ENCODE data around the gene SMG6.
A peak's percentile ranks its signal among the peaks of the same experiment; 100 is the strongest.
"Not testable (repeated sequence)": the region's sequence is repeated elsewhere in the genome, so short reads cannot be mapped to it uniquely, and the experiment has no call there.

SMG6 gene

DNA sequence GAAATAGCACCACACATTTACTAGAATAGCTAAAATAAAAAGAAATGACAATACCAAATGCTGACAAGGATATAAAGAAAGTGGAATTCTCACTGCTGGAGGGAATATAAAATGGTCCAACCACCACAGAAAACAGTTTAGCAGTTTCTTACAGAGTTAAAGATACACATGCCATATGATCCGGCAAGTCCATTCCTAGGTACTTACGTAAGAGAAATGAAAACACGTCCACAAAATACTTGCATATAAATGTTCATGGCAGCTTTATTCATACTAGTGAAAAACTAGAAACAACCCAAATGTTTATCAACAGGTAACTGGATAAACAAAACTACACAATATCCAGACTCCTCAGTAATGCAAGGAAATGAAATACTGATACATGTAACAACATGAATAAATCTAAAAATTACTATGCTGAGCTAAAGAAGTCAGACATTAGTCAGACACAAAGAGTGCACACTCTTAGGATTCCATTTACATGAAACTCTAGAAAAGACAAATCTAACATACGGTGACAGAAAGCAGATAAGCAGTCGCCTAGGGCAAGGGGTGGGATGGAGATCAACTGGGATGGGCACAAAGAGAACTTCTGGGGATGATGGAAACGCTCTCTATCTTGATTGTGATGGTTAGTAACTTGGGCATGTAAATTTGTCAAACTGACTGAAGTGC lies 76.4 kb downstream of the SMG6 start:
- no peak for DNase-seq

DNA sequence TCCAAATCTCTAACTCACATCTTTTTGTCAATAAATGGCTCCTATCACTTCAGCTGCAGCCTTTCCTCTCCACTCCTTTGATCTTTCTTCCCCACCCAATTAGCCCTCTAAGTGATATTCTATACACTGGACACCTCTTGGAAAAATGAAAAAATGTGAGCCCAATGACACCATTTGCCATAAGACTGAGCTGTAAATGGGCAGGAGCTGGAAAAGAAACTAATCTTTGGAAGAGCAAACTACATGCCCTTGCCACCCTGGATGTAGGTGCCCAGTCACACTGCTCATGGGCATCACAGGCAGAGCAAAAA lies 80.0 kb downstream of the SMG6 start:
- DNase-seq, result no peak

DNA sequence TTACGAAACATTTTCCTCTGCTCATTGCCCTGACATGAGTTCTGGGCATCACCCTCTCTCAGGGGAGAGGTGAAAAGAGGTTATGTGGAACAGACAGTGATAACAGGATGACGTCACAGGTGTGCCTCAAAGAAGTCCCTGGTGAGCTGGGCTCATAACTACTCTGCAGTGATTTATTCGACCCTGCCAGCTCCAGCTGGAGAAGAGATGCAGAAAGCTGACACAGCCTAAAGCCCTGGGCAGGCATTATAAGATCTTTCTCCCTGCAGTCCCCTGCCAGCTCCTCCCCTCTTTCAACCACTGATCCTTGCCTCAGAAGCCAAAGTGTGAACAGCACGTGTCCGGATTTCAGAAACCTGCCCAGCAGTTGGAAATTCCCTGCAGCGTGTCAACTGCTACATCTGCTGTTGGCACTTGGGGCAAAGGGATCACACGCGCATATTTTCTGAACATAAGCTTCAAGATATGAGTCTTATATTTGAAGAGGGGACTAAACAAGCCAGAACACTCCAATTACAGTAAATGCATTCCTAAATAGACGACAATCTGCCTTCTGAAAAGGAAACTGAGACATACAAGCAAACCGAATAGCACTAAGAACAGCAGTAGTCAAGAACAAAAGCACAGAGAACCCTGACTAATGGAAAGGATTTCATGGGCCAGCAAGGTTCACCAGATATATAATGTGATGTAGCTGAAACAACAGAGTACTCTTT lies 80.5 kb downstream of the SMG6 start:
- peak; percentile 82 for DNase-seq

DNA sequence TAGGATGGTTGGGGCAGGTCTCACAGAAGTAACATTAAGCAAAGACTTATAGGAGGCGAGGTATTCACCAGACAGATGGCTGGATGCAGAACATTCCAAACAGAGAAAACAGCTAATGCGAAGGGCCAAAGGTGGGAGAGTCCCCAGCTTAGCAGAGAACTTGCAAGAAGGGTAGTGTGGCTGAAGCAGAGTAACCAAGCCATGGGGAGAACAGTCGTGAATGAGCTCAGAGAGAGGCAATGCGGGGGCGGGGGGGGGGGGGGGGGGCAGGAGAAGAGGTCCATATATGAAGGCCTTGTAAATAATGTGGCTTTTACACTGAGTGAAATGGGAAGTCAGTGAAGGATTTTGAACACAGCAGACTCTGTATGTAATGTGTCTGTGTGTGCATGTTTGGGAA lies 81.3 kb downstream of the SMG6 start:
- no peak for DNase-seq

DNA sequence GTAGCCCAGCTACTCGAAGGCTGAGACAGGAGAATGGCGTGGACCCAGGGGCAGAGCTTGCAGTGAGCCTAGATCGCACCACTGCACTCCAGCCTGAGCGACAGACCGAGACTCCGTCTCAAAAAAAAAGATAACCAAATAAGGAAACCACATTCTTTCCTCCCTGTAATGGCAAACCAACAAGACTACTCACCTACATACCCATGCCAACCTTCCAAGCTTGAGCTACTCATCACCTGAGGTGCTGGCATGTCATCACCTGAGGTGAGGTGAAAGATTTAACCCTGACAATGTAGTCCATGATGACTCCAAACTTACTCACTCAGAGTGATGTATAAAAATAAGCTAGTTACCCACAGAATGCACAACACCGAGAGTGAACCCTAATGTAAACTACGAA lies 85.2 kb downstream of the SMG6 start:
- DNase-seq, result no peak

DNA sequence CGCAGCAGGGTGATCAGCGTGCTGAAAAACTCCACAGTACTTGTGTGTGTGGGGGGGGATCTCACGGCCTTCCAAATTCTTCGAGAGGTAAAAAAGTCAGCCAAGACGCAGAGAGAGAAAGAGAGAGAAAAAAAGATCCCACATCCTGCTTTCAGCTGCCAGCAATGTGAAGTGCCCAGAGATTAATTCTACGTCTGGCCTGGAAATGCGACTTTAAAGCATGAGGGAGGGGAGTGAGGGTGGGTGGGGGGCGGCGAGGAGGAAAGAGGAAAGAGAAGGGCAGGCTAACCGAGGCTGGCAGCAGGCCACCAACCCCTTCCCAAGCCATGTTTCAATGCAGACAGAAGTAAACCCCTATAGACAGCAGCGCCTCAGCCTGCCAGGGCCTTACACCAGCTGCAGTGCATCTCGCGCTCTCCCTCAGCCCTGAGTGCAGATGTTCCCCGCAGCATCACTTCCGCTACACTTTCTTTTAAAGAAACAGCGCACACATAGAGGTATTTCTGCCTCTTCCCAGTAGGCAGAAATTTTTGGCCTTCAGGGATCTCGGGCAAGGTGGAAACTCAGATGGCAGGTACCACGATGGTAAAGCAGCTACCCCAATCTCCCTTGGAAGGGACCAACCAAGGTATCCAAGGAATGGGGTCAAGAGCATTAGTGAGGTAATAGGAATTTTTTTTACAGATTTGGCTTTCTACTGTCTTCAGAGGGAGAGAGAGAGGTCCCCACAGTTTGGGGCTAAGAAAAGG lies 87.8 kb downstream of the SMG6 start:
- peak; percentile 97 for DNase-seq

DNA sequence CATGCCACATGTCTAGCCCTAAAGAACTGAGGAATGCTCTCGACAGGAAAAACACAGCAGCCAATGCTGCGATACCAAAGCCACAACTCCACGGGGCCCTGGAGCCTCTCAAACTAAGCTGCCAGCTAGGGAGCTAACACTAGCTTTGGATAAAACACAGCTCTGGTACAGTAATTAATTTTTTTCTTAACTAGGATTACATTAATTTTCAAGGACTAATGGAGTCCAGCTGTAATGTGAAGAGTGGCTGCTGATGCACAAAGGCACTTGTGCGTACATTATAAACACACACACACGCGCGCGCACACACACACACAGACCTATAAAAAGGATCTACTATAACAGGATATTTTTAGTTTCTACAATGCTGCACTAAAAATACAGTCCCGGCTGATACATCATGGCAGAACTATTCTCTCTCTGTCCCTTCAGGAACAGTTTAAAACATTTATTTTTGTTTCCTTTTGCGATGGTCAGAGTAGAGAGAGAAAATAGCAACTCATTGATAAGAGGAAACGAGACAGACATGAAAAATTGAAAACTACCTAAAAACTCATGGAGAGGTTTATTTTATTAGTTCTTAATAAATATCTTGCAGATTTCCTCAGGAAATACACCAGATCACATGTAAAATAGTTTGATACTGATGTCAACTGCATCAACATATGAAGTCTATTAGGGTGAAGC lies 88.5 kb downstream of the SMG6 start:
- peak; percentile 84 for DNase-seq

DNA sequence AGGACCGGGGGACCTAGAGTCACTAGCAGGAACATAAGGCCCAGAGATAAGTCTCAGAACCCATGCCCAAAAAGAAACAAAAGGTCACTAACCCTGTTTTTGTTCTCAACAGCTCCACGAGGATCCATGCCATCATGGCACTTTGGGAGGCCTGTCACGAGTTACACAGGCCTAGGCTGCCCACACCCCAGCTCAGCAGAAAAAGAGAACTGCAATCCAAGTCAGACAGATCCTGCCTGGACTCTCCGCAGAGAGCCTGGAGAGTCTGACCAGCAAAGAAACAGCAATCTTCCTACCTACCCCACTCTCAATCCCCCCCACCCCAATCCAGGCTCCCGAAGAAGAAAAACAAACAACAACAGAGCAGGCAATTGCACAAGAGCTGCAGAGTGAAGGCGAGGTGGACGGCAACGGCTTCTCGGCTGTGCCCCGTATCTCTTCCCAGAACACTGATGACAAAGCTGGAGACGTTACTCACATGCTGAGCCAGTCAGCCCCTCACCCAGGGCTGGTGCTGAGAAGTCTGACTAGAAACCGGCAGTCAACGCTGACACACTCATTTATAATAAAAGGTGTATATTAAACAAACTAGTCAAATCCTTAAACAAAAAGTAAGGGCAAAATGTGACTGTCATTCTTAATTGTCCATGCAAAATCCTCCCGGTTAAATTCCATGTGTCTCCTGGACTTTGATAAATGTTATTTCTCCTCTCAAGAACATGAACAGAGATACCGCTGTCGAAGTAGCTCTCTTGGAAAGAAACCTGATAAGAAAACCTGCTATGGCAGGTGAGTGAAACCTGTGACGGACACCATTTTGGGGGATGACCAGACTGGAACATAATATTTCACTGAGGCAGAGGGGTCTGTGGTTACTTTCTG lies 89.3 kb downstream of the SMG6 start:
- DNase-seq, result no peak

DNA sequence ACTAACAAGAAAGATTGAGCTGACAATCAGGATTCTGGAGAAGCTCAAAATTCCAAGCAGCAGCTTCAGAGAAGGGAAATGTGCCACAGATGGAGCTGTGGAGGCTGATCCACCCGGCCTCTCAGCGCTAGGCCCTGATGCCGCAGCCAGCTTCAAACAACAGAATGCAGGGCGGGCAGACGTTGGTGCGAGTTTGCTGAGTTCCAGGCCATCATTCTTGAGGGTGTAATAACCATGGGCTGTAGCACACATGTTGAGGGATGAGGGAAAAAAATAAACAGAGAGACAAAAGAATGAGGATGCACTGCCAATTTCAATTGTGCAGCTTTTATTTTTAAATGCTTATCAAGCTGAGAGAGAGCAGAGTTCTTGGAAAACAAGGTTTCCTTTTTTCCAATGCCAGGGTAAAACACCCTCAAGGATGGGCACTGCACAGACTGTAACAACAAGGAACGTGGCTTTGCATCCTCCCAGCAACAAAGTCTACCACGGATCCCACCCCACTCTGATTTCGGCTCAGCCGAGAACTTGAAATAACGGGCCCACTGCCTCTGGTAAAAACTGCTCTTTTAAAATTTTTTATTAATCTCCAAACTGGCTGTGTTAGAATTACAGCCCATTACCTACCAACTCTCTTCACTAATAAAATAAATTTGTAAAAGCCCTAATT lies 90.2 kb downstream of the SMG6 start:
- DNase-seq, result no peak

DNA sequence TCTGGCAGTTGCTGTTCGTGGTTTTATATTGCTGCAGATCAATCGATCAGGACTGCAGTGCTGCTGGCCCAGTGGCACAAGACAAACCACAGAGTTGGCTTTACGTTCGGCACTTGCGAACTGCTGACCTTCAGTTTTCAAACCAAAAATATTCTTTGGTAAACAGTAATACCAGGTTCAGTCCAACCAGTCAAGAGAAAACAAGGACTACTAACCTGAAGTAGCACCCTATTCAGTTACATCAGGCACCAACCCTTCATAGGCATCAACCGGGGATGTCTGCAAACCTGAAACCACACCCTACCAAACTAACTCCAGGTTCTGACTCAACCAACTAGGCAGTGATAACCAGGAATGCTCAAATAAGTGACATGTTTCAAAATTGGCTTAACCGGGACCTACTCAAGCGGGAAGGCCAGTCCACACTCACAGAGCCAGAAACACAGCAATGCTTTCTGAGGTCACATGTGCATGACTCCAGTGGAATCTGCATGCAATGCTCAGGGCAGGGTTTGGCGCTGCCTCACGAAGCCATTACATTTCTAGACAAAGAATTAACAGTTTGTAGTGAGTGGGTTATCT lies 91.1 kb downstream of the SMG6 start:
- DNase-seq, result no peak

DNA sequence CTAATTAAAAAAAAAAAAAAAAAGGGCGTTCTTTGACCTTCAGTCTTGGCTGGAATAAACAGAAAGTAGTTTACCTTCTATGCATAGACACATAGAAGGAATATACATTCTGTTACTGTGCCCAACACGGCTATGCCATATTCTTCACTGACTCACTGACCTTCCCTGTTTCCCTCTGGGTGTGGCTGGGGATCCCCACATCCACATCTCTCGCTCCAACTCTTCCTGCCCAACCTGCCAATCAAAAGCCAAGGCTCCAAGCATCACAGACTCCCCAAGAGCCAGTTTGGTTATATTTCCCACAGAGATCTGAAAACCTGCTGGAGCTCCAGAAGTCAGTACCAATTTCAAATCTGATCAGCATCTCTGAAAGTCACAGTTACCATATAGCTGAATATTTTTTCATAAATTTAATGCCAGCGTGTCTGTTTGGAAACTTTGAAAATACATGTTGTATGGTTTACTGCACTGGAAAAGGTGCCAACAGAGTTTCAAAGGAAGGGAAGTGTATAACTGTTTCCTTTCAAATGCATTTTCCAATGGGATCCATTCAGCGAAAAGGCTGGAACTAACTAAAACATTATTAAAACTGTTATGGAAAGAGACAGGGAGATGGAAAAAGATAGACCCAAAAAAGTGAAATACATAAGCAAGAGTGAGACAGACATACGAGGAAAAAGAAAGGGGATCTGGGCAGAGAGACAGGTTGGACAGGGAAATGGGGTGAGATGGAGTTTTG lies 91.8 kb downstream of the SMG6 start:
- no peak for DNase-seq

DNA sequence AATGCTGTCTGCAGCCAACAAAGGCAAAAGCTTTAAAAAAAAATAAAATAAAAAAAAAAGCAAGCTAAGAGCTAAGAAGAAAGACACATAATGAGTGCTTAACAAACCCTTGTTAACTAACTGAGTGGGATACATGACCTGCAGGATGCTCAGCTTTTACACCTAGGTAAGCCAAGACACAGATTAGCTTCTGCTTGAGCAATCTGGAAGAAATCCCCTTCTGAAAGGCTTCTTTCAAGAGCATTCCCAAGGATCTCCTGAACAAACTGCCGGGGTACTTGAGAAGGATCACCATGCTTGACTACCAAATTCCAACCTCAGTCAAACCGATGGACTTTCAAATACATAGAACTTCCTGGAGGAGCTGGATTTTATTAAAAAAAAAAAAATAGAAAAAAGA lies 92.9 kb downstream of the SMG6 start:
- DNase-seq, result no peak

DNA sequence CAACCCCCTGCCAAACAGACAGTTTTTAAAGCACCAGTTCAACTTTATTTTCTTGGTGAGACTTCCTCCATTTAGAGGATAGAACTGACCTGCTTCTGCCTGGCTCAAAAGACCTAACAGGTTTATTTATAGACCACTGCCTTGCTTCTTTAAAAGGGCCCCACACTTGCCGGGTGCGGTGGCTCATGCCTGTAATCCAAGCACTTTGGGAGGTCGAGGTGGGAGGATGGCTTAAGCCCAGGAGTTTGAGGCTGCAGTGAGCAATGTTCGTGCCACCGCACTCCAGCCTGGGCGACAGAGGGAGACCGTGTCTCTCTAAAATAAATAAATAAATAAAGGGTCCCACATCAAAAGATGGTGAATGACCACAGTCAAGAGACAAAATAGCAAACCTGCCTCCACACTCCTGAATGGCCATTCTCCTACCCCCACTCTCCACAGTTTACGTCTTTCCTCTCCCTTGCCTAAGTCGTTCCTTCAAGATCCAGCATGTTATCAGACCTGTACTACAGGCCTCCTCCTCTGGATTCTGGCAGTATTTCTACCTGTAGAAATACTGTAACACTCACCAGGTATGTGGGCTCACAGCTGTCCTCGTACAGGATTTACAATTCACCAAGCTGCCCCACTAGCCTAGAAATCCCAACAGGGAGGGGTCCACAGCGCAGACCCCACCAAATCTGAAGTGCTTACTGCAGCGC lies 95.6 kb downstream of the SMG6 start:
- no peak for DNase-seq

DNA sequence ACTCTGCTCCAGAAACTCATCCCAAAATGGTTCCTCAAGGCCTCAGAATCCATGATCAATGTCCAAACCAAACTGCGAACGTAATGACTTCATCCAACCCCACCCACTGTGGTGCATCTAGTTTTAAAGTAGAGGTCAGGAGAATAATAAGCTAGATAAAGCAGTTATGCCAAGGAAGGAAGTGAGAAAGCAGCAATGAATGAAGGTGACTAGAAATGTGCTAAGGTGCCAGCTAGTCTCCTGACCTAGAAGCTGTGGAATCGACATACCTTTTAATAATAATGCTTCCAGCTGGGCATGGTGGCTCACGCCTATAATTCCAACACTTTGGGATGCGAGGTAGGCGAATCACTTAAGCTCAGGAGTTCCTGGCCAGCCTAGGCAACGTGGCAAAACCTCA lies 99.2 kb downstream of the SMG6 start:
- DNase-seq, result no peak

DNA sequence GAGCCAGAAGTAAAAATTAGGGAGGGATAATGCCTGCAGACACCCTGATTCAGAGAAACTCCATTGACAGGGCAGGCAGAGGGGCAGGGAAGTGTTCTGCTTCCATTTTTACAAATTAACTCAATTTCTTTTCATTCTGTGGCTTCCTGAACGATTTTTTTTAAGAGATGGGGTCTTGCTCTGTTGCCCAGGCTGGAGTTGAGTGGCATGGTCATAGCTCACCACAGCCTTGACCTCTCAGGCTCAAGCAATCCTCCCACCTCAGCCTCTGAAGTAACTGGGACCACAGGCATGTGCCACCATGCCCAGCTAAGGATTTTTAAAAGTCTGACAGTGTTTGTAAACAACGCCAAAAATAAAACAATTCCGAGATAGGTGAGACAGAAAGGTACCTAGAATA lies 99.8 kb downstream of the SMG6 start:
- DNase-seq, result no peak

DNA sequence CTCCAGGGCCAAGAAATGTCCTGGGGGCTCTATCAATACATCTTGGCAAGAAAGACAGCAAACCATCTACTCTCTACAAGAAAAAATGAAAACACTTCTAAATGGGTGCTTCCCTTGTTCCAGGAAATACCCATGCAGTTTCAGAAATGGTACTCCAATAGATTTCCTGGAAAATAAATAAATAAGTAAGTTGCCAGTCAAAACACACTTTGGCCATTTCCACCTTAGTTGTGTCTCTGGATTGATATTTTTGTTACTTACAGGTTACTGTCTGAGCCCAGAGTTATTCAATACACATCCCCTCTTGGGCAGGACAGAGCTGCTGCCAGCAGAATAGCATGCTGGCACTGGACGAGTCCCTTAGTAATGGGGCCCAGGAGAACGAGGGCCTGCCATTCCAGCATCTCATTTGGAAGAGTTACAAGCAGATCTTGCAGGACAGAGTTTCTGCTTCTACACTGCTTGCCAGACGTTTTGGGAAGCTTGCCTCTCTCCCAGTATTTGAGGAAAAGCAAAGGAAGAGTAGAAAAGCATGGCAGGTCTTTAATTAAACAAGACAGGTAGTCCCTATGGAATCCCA lies 100.5 kb downstream of the SMG6 start:
- DNase-seq, result no peak

DNA sequence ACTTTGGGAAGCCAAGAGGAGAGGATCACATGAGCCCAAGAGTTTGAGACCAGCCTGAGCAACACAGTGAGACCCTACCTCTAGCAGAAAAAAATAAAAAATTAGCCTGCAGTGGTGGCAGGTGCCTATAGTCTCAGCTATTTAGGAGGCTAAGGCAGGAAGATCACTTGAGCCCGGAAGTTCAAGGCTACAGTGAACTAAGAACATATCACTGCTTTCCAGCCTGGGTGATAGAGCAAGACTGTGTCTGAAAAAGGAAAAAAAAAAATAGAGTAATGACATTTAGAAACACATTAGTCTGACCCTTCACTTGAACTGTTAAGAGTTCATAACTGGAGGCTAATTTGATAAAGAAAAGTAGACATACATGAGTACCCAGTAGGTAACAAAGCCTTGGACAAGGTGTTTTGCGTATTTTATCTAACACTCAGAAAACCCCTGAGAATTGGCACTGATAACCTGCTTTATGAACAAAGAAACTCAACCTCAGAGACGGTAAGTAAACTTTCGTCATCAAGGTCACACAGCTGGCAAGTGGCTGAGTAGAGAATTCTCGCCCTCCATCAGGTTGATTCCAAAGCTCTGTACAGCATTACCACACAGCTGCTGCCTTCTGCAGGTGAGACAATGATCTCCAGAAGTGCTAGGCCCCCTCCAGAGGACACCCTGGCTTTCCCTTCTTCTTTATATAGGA lies 101.1 kb downstream of the SMG6 start:
- DNase-seq, result no peak

DNA sequence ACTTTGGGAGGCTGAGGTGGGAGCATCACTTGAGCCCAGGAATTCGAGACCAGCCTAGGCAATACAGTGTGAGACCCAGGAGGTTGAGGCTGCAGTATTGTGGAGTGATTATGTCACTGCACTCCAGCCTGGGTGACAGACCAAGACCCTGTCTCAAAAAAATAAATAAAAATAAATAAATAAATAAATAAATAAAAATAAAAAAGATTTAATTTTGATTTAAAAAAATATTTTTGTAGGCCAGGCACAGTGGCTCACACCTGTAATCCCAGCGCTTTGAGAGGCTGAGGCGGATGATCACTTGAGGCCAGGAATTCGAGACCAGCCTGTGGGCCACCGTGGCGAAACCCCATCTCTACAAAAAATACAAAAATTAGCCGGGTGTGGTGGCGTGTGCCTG lies 104.2 kb downstream of the SMG6 start:
- DNase-seq, result not testable (repeated sequence)

DNA sequence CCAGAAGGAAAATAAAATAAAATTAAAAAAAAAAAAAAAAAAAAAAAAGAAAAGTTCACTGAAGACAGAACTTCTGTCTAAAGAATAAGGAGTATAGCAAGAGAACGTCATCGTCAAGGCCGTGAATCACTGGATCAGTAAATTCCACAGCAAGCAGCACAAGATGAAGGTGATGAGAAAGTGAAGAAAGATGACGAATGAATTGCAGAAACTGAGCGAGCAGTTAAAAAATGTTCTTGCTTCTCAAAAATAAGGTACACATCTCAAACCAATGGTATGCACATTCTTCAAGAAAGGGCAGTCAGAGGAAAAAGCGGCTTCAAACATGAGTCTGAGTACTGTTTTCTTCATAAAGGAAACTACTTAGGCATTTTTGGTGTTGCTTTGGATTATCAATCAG lies 104.7 kb downstream of the SMG6 start:
- no peak for DNase-seq

Data from right hindlimb (tissue), 1 donor.